NCI-H1417 (cell line): ENCODE measurements around the gene UIMC1.
"Not testable (repeated sequence)": the region's sequence is repeated elsewhere in the genome, so short reads cannot be mapped to it uniquely, and the experiment has no call there.

ENCODE experiments used
- DNase-seq, 3 experiments: peaks; one replicate each; lab custom pipeline; 2025; lab: John Stamatoyannopoulos, UW

The UIMC1 gene

GRCh38 chr5:177006265-177006972 is at the start of gene UIMC1:
Gene UIMC1 (minus strand): TSS chr5:177006779. CDS start chr5:176982615, 24,164 bp downstream.
- DNase-seq = peak; percentile 88 to 95 (median 93)

- no peak for DNase-seq
Observed at GRCh38 chr5:177049285-177049684, 42.7 kb upstream of the UIMC1 start.

GRCh38 chr5:177048531-177048930 is 42.0 kb upstream of the UIMC1 start:
- not testable (repeated sequence) for DNase-seq

GRCh38 chr5:177045631-177046030 is 39.1 kb upstream of the UIMC1 start:
- DNase-seq = no peak

GRCh38 chr5:177044641-177045040 is 38.1 kb upstream of the UIMC1 start:
- no peak for DNase-seq

- no peak for DNase-seq
Observed at GRCh38 chr5:177043958-177044357, 37.4 kb upstream of the UIMC1 start.

- no peak for DNase-seq
Observed at GRCh38 chr5:177043114-177043513, 36.5 kb upstream of the UIMC1 start.

- no peak for DNase-seq
Observed at GRCh38 chr5:177041936-177042335, 35.4 kb upstream of the UIMC1 start.

GRCh38 chr5:177040814-177041420 is 34.3 kb upstream of the UIMC1 start:
- DNase-seq = no peak

GRCh38 chr5:177036921-177037320 is 30.3 kb upstream of the UIMC1 start:
- no peak for DNase-seq

GRCh38 chr5:177036443-177036842 is 29.9 kb upstream of the UIMC1 start:
- no peak for DNase-seq

GRCh38 chr5:177035976-177036375 is 29.4 kb upstream of the UIMC1 start:
- no peak for DNase-seq

GRCh38 chr5:177029498-177029897 is 22.9 kb upstream of the UIMC1 start:
- no peak for DNase-seq

- DNase-seq = no peak
Observed at GRCh38 chr5:177027665-177028064, 21.1 kb upstream of the UIMC1 start.

- DNase-seq = no peak
Observed at GRCh38 chr5:177025101-177025601, 18.6 kb upstream of the UIMC1 start.

- DNase-seq = no peak
Observed at GRCh38 chr5:177024559-177024958, 18.0 kb upstream of the UIMC1 start.

GRCh38 chr5:177023303-177023664 is 16.7 kb upstream of the UIMC1 start:
- no peak for DNase-seq

GRCh38 chr5:177022386-177023302 is 16.1 kb upstream of the UIMC1 start, which contains the start of gene ZNF346:
Gene ZNF346 (plus strand): TSS chr5:177022696. CDS start chr5:177022739, 43 bp downstream.
- peak; percentile 86 to 96 (median 92) for DNase-seq

GRCh38 chr5:177020033-177020432 is 13.5 kb upstream of the UIMC1 start:
- no peak for DNase-seq

- no peak for DNase-seq
Observed at GRCh38 chr5:177018341-177018740, 11.8 kb upstream of the UIMC1 start.

- no peak for DNase-seq
Observed at GRCh38 chr5:177015156-177015555, 8.6 kb upstream of the UIMC1 start.

GRCh38 chr5:177010153-177010552 is 3.6 kb upstream of the UIMC1 start:
- no peak for DNase-seq
